ENCODE results near the gene DISP2. TPM values are rescaled to one million over a fixed set of nuclear protein-coding genes. Genes with fewer than 3 reads are reported as not detected.

DISP2 gene
- total and polyA plus RNA-seq, 9 of the 15 experiments (the other 6 are each of a cell fraction or from before 2014, with no cell fraction given) = 0.06 to 0.89 (median 0.15) TPM; not detected in 1

DNA sequence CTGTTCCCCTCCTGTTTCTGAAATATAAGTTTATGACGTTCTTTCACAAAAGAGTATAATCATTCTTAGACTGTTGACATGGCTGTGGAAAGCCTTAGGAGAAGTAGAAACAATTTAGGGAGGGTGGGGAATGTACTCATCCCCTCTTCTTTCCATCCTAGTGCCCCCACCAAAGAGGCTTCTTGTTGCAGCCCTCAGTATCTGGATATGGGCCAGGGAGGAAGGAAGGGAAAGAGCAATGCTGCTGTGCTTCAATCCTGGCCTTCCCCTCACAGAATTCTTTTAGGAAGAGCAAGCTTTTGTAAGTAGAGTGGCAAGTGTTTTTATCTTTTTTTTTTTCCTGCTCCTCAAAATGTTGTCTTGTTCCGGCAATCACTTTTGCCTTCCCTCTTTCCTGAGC, 32.8 kb upstream of the DISP2 start:
- no peak overlapping the region for H3K27ac ChIP-seq (ENCODE audit: extremely low read depth, low read depth, low read length)
- no peak for ATAC-seq
- CTCF ChIA-PET (ENCODE audit: low intra/inter-chr PET ratio) = interaction anchor here (1.5 kb wide), 1 partner anchor 13 kb away, joined by 3 read pairs; no protein-coding TSS in a partner anchor
- no peak for FAIRE-seq
- peak overlapping the region; percentile 75 for H3K4me2 ChIP-seq (ENCODE audit: insufficient read depth, low read length)
- peaks cover 38% of the 10 kb centered on the region for H3K36me3 ChIP-seq (ENCODE audit: control insufficient read depth, insufficient read depth, low read length)
- in situ Hi-C loops (cut with MboI) (no loop called here), intact Hi-C loops (cut with micrococcal nuclease) (no loop called here)
- H2AFZ ChIP-seq (ENCODE audit: low read depth, low read length) = no peak overlapping the region
- no peak for DNase-seq (ENCODE audit: extremely low read depth in 1 of 4, low spot score in 3 of 4)
- H3K79me2 ChIP-seq (ENCODE audit: control insufficient read depth, insufficient read depth, low read length) = peaks cover 21% of the 10 kb centered on the region
- H4K20me1 ChIP-seq (replicated peaks; ENCODE audit: control insufficient read depth, insufficient read depth, low read length) = no peaks in the 10 kb centered on the region; the same call in 1 of the 2 replicates
- H3K9me1 ChIP-seq (ENCODE audit: control insufficient read depth, insufficient read depth, low read length) = no peaks in the 10 kb centered on the region
- peak overlapping the region; percentile 51; the same call in 1 of the 2 replicates for H3K4me3 ChIP-seq
- TSS peak; percentile 49 for BruUV-seq (replicated peaks)
- no peaks in the 10 kb centered on the region for H3K27me3 ChIP-seq (ENCODE audit: control insufficient read depth in 2 of 2, insufficient read depth in 2 of 2, low read length in 2 of 2)
- H3K9ac ChIP-seq (ENCODE audit: insufficient read depth in 1 of 2, low read depth in 2 of 2, low read length in 2 of 2) = peak overlapping the region in 1 of 2 experiments; percentile 27; a peak in 2 of 4 replicates
- POLR2A ChIA-PET = interaction anchor here (0.8 to 2.1 kb wide), 4 partner anchors 12 to 219 kb away, joined by 3 to 12 read pairs (median 6); no protein-coding TSS in a partner anchor
- peaks cover 38 to 46% of the 10 kb centered on the region in 2 experiments for H3K4me1 ChIP-seq (replicated peaks in 1 of 2; ENCODE audit: control insufficient read depth in 2 of 2, insufficient read depth in 2 of 2, low read length in 2 of 2)
- no peaks in the 10 kb centered on the region for H3K9me3 ChIP-seq (replicated peaks; ENCODE audit: control insufficient read depth, insufficient read depth, low read depth, low read length)
- WGBS (ENCODE audit: insufficient coverage, low coverage, missing lambda C conversion rate) = 55% methylated on average over 2 of the region's 2 CpGs
- no peak for TF ChIP-seq ZNF217 (CRISPR knock-in tag; IDR thresholded peaks at IDR 0.05)
- no peak for TF ChIP-seq FOXK1 (CRISPR knock-in tag; IDR thresholded peaks at IDR 0.05; ENCODE audit: borderline replicate concordance)
- no peak for TF ChIP-seq KLF10 (CRISPR knock-in tag; IDR thresholded peaks at IDR 0.05)
- TF ChIP-seq, protein P1, sequence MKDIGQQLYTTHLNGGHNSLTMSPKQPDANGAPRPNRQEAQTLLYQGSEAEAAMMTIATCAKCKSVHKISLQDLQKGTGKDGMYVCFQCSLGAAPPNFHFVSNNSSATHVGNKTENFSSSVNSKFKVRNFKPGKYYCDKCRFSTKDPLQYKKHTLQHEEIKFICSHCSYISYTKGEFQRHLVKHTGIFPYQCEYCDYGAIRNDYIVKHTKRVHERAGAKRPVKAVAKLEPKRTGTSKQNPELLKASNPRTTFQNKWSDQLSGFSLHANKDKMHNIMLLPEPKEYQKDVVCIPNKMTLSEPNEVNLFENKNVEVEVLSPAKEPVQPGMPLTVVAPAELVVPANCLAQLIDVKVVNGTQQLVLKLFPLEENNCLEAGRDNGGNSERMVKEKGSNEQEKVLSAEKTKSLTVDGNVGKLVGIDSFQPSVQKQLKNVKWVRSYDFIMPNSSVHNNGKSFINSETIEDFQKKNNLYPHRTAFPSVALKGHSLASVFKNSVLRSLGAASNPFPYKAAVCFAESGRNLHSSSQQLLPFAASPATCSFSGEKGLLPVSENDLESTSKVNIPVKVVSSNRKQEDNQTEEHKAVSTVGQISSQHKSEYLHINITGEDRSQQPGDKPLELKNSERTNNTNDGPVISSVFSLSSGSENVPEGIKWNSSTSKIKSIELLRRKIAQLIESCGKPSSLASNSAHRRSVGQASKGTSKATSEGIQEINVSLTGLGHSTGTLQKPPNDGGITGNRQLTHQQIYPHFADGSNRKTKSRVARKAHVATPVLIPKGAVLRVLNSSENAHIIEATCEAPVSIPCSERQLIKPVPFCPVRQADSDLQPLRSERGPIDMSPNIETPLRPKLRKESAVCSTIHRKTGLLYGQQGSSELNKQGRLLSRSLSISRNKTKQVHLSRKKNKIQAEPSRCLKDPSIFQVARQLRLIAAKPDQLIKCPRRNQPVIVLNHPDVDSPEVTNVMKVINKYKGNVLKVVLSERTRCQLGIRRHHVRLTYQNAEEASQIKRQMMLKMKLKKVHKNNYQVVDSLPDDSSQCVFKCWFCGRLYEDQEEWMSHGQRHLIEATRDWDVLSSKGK (CRISPR knock-in tag; IDR thresholded peaks at IDR 0.05) = no peak
- TF ChIP-seq, protein P2, sequence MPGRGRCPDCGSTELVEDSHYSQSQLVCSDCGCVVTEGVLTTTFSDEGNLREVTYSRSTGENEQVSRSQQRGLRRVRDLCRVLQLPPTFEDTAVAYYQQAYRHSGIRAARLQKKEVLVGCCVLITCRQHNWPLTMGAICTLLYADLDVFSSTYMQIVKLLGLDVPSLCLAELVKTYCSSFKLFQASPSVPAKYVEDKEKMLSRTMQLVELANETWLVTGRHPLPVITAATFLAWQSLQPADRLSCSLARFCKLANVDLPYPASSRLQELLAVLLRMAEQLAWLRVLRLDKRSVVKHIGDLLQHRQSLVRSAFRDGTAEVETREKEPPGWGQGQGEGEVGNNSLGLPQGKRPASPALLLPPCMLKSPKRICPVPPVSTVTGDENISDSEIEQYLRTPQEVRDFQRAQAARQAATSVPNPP (IDR thresholded peaks at IDR 0.05; ENCODE audit: borderline replicate concordance, insufficient read depth, insufficient read length) = no peak
- no peak for TF ChIP-seq POLR2A (conservative IDR thresholded peaks at IDR 0.05)
- TF ChIP-seq, protein P3, sequence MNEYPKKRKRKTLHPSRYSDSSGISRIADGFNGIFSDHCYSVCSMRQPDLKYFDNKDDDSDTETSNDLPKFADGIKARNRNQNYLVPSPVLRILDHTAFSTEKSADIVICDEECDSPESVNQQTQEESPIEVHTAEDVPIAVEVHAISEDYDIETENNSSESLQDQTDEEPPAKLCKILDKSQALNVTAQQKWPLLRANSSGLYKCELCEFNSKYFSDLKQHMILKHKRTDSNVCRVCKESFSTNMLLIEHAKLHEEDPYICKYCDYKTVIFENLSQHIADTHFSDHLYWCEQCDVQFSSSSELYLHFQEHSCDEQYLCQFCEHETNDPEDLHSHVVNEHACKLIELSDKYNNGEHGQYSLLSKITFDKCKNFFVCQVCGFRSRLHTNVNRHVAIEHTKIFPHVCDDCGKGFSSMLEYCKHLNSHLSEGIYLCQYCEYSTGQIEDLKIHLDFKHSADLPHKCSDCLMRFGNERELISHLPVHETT (CRISPR knock-in tag; conservative IDR thresholded peaks at IDR 0.05 in 1 of 2, IDR thresholded peaks at IDR 0.05 in 1 of 2) = no peak
- no peak for TF ChIP-seq MECOM (CRISPR knock-in tag; IDR thresholded peaks at IDR 0.05)
- no peak for TF ChIP-seq STAG1 (CRISPR knock-in tag; IDR thresholded peaks at IDR 0.05; ENCODE audit: borderline replicate concordance)
- TF ChIP-seq, protein P4, sequence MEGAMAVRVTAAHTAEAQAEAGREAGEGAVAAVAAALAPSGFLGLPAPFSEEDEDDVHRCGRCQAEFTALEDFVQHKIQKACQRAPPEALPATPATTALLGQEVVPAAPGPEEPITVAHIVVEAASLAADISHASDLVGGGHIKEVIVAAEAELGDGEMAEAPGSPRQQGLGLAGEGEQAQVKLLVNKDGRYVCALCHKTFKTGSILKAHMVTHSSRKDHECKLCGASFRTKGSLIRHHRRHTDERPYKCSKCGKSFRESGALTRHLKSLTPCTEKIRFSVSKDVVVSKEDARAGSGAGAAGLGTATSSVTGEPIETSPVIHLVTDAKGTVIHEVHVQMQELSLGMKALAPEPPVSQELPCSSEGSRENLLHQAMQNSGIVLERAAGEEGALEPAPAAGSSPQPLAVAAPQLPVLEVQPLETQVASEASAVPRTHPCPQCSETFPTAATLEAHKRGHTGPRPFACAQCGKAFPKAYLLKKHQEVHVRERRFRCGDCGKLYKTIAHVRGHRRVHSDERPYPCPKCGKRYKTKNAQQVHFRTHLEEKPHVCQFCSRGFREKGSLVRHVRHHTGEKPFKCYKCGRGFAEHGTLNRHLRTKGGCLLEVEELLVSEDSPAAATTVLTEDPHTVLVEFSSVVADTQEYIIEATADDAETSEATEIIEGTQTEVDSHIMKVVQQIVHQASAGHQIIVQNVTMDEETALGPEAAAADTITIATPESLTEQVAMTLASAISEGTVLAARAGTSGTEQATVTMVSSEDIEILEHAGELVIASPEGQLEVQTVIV (CRISPR knock-in tag; IDR thresholded peaks at IDR 0.05; ENCODE audit: borderline replicate concordance) = no peak
- TF ChIP-seq ZNF561 (CRISPR knock-in tag; conservative IDR thresholded peaks at IDR 0.05) = no peak
- no peak for TF ChIP-seq TARDBP (IDR thresholded peaks at IDR 0.05)
- no peak for TF ChIP-seq ASH1L (IDR thresholded peaks at IDR 0.05; ENCODE audit: borderline replicate concordance, low read depth, partially characterized antibody)
- no peak for TF ChIP-seq ZNF584 (CRISPR knock-in tag; IDR thresholded peaks at IDR 0.05; ENCODE audit: low read depth)

All from K562 (cell line).